GM19438 (cell line): Measurements from ENCODE around the gene MSL1.
A peak's percentile ranks its signal among the peaks of the same experiment; 100 is the strongest.
"Not testable (repeated sequence)": the region's sequence is repeated elsewhere in the genome, so short reads cannot be mapped to it uniquely, and the experiment has no call there.

Experiments
- ATAC-seq: cut with Tn5 transposase; IDR thresholded peaks from one replicate; pipeline ENCODE4 v1.9.1; 2021; ENCODE audit warnings: low read depth; ENCODE audit not compliant: unreplicated experiment

Gene MSL1

DNA sequence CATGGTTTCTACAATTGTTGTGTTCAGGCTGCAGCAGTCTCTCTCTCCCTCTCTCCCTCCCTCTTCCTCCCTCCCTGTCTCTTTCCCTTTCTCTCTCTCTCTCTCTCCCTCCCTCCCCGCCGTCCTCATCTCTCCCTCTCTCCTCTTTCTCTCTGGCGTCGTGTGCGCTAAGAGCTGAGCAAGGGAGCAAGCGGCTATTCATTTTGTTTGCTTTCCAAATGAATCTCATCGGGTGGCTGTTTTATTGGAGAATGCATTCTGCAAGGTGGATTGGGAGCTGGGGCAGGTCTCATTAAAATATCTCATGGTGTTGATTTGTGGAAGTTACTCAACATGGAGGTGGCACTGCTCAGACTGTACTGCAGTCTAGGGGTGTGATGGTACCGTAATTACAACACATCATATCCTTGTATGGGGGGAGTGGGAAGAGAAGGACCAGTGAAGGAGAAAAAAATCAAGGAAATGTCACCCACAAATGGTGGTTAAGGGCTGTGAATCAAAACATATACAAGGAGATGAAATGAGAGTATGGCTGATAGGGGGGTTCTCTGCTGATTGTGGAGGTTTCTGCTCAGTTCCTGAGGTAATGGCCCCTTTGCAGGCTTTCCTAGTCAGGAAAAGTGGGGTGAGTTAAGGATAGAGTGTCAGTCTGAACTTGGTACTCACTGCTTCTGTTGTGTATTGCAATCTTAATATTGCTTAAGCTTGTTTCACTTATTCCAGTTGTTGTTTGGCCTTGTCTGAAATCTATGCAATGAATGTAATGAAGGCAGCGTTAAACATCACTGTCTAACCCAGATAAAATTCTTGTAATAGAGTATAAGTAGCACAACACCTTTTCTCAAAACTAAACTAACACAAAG lies 2.7 kb downstream of the MSL1 start:
- no peak for ATAC-seq

DNA sequence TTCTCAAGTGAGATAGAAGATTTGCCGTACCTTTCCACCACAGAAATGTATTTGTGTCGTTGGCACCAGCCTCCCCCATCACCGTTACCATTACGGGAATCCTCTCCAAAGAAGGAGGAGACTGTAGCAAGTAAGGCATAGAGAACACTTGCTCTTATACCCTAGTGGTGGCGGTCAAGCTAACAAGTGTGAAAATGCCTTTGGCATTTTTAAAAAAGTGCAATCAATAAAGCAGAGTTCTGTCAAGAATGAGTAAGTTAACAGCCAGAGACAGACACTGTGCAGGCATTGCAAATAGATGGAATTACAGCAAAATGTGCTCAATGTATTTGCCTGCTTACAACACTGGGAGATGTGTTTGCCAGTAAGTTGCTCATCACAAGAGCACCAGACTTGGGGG lies 7.7 kb downstream of the MSL1 start:
- no peak for ATAC-seq

DNA sequence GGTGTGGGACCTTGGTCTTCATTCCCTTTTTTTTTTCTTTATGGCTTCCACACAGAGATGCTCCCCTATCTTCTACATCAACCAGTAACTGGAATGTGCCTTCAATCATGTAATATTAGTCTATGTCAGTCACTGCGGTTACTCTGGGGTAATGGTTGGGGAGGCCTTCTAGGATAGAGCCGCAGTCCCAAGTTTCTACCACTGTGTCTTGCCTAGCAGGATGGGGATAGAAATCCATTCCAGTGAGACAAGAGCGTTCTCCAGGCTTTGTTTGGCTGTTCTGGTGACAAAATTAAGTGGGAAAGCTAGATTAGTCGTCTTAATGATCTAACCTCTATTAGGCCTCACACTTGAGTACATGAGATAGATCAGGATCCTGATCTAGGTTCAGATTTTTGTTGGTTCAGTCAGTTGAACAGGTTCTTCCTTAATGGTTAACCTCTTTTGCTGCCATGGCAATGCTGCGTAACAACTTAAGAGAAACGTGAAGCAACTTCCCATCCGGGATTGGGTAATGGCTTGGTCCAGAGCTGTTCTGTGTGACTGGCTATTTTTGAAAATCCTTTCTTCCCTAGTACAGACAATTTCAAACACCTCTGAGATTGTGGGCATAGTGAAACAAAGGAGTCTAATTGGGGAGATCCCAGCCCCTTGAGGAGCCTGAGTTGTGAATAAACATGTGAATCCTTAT lies 8.7 kb downstream of the MSL1 start:
- no peak for ATAC-seq

GRCh38 chr17:40134184-40134583 lies 12.4 kb downstream of the MSL1 start:
- ATAC-seq, result no peak

DNA sequence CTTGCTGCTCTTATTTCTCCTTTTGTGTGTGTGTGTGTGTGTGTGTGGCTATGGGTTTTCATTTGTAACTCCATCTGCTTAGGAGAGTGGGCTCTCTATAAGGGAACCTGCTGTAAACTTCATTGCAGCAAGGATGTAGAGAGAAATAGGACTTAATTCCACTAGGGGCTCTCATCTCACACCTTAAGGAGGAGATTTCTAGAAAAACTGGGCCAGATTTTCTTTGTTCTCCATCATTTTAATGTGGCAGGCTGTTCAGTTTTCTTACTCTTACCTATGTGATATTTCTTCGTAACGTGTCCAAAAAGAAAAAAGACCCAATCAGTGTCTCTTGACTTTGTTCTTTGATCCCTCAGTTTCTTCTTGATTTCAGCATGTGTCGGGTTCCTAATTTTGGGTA lies 14.0 kb downstream of the MSL1 start:
- no peak for ATAC-seq

DNA sequence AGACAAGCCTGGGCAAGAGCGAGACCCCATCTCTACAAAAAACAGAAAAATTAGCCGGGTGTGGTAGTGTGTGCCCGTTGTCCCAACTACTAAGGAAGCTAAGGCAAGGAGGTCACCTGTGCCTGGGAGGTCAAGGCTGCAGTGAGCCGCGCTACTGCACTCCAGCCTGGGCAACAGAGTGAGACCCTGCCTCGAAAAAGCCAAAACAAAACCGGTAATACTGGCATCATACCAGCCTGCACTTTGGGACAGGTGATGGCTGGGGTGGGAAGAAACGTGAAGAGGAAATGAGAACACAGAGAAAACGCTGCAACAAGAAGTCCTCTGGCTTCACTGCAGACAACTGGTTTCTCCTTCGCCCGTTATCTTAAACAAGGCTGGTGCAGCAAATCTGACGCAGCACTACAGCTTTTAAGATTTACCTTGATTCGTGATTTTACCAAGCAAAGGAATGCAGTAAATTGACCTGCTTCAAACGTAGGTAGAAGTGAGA lies 17.8 kb downstream of the MSL1 start:
- ATAC-seq, result peak; percentile 26

DNA sequence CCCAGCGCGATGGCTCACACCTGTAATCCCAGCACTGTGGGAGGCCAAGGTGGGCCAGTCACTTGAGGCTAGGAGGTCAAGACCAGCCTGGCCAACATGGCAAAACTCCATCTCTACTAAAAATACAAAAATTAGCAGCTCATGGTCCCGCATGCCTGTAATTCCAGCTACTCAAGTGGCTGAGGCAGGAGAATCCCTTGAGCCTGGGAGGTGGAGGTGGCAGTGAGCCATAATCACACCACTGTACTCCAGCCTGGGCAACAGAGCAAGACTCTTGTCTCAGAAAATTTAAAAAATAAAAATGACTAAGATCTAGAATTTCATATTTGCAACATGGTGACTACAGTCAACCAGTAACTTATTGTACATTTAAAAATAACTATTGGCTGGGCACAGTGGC lies 21.4 kb downstream of the MSL1 start:
- ATAC-seq, result not testable (repeated sequence)

- ATAC-seq, result no peak
Observed at GRCh38 chr17:40145476-40145875, 23.7 kb downstream of the MSL1 start.

GRCh38 chr17:40148527-40148926 lies 26.8 kb downstream of the MSL1 start:
- no peak for ATAC-seq

GRCh38 chr17:40150276-40150675 lies 28.5 kb downstream of the MSL1 start:
- ATAC-seq, result no peak

DNA sequence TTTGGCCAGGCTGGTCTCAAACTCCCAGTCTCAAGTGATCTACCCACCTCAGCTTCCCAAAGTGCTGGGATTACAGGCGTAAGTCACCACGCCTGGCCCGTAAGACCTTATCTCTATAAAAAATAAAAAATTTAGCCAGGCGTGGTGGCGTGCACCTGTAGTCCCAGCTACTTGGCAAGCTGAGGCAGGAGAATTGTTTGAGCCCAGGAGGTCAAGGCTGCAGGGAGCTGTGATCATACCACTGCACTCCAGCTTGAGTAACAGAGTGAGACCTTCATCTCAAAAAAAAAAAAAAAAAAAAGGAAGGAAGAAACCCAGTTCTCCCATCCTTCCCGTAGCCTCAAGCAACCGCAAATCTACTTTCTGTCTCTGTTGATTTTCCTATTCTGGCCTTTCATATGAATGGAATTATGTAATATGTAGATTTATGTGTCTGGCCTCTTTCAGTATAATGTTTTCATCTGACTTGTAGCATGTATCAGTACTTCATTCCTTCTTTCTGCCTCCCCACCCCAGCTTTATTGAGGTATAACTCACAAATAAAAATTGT lies 29.7 kb downstream of the MSL1 start:
- no peak for ATAC-seq

DNA sequence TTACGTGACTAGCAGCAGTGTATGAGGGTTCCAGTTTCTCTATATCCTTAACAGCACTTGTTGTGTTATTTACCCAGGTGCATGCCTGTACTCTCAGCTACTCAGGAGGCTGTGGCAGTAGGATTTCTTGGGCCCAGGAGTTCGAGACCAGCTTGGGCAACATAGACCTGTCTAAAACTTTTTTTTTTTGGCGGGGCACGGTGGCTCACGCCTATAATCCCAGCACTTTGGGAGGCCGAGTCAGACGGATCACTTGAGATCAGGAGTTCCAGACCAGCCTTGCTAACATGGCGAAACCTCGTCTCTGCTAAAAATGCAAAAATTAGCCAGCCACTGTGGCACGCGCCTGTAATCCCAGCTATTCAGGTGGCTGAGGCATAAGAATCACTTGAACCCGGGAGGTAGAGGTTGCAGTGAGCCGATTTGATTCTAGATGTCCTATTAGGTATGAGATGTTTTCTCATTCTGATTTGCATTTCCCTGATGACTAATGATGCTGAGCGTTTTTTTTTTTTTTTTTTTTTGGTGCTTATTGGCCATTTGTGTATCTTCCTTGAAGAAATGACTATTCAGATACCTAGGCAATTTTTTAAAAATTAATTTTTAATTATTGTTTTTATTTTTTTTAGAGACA lies 31.9 kb downstream of the MSL1 start:
- no peak for ATAC-seq

GRCh38 chr17:40157973-40158372 lies 36.2 kb downstream of the MSL1 start:
- ATAC-seq, result no peak

- no peak for ATAC-seq
Observed at GRCh38 chr17:40158438-40159013, 36.8 kb downstream of the MSL1 start.

DNA sequence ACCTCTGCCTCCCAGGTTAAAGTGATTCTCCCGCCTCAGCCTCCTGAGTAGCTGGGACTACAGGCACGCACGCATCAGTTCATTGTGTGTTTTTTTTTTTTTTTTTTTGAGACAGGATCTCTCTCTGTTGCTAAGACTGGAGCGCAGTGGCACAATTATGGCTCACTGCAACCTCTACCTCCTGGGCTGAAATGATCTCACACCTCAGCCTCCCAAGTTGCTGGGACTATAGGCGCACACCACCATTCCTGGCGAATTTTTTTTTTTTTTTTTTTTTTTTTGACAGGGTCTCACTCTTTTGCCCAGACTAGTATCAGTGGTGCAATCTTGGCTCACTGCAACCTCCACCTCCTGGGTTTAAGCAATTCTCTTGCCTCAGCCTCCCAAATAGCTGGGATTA lies 37.7 kb downstream of the MSL1 start:
- ATAC-seq, result no peak

- ATAC-seq, result no peak
Observed at GRCh38 chr17:40167685-40168261, 46.0 kb downstream of the MSL1 start.

DNA sequence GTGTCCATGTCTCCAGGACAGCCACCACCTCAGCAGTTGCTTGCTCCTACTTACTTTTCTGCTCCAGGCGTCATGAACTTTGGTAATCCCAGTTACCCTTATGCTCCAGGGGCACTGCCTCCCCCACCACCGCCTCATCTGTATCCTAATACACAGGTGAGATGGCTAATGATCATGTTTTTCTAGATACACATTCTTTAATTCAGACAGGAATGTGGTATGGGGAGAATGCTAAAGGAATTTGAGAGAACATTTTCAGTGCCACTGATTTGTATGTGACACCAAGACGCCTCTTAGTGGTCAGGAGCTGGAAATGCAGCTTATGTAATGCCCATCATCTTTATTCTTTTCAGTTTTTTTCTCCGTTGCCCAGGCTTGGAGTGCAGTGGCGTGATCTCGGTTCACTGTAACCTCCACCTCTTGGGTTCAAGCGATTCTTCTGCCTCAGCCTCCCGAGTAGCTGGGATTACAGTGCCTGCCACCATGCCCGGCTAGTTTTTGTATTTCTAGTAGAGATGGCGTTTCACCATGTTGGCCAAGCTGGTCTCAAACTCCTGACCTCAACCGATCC lies 46.6 kb downstream of the MSL1 start:
- ATAC-seq, result no peak

DNA sequence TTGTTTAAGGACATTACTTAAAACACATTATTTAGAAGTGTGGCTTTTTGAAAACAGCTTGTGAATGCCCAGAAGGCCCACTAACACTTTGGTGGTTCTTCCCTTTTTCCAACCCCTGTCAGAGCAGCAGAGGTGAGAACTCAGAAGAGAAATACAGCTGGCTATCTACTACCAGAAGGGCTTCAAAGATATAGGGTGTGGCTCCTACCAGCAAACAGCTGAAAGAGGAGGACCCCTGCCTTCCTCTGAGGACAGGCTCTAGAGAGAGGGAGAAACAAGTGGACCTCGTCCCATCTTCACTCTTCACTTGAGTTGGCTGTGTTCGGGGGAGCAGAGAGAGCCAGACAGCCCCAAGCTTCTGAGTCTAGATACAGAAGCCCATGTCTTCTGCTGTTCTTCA lies 48.6 kb downstream of the MSL1 start:
- ATAC-seq, result no peak

DNA sequence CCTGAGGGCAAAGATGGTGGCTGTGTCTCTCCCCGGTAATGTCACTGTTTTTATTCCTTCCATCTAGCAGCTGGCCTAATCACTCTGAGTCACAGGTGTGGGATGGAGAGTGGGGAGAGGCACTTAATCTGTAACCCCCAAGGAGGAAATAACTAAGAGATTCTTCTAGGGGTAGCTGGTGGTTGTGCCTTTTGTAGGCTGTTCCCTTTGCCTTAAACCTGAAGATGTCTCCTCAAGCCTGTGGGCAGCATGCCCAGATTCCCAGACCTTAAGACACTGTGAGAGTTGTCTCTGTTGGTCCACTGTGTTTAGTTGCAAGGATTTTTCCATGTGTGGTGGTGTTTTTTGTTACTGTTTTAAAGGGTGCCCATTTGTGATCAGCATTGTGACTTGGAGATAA lies 50.0 kb downstream of the MSL1 start:
- ATAC-seq, result no peak
